H54 (cell line): Measurements from ENCODE around the gene MICALL2.

ENCODE experiments used
- DNase-seq: peaks from one replicate; pipeline ENCODE4 v3.0.0; 2011; ENCODE audit warnings: low spot score, mixed read lengths; ENCODE audit not compliant: insufficient read length
- FAIRE-seq: peaks from 3 replicates; lab custom pipeline; 2011; peaks lifted over from hg19 to GRCh38; lab: Jason Lieb, UNC
- POLR2A ChIP-seq: IDR thresholded peaks from 2 replicates; pipeline ENCODE4 v1.6.1; 2011; ENCODE audit warnings: low read depth, mild to moderate bottlenecking, low read length

The MICALL2 gene

GRCh38 chr7:1485156-1485555, 25.9 kb upstream of the MICALL2 start:
- no peak for DNase-seq
- TF ChIP-seq POLR2A: no peak

DNA sequence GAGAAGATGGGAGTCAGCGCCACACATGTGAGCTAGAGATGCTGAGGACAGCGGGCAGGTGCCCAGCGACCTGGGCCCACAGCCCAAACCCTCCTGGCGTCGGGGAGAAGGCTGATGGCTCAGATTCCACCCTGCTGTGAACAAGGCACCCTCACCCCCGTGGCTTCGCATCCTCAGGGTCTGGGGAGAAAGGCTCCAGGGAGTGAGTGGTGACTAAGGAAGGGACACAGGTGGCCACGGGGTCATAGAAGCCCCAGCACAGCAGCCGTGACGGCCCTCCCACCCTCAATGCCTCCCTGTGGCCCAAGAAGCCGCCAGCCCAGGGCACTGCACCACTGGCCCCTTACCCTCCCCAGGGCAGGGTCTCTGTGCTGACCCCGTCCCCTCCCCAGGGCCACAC, 25.3 kb upstream of the MICALL2 start:
- DNase-seq (no peak), FAIRE-seq (no peak)
- no peak for TF ChIP-seq POLR2A

More at GRCh38 chr7:1485156-1485555, 25.9 kb upstream of the MICALL2 start:
- FAIRE-seq: no peak

GRCh38 chr7:1483536-1484505, 24.6 kb upstream of the MICALL2 start:
- FAIRE-seq: no peak
- no peak for DNase-seq
- no peak for TF ChIP-seq POLR2A

DNA sequence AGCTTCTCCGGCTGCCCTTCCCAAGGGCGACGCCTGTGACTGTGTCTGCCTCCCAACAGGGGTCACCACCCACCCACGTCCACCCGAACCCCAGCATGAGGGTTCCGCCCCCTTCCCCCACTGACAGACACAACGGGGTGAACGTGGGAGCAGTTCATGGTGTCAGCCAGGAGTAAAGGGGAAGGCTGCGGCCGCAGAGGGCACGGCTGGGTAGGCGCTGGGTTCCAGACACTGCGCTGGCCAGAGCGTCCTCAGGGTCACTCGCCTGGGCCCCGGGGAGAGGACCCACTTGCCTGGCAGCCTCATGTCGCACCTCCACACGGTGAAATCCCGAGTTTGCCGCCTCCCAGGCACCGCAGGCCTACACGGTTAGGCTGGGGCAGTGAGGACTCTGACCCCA, 23.8 kb upstream of the MICALL2 start:
- FAIRE-seq (no peak), DNase-seq (no peak)
- TF ChIP-seq POLR2A: no peak

GRCh38 chr7:1481300-1481699, 22.0 kb upstream of the MICALL2 start:
- FAIRE-seq: no peak
- no peak for DNase-seq
- no peak for TF ChIP-seq POLR2A

- TF ChIP-seq POLR2A: no peak
- DNase-seq: no peak
- no peak for FAIRE-seq
Measured at GRCh38 chr7:1480670-1481069, 21.4 kb upstream of the MICALL2 start.

GRCh38 chr7:1479287-1479686, 20.0 kb upstream of the MICALL2 start:
- DNase-seq (no peak), FAIRE-seq (no peak)
- TF ChIP-seq POLR2A: no peak

DNA sequence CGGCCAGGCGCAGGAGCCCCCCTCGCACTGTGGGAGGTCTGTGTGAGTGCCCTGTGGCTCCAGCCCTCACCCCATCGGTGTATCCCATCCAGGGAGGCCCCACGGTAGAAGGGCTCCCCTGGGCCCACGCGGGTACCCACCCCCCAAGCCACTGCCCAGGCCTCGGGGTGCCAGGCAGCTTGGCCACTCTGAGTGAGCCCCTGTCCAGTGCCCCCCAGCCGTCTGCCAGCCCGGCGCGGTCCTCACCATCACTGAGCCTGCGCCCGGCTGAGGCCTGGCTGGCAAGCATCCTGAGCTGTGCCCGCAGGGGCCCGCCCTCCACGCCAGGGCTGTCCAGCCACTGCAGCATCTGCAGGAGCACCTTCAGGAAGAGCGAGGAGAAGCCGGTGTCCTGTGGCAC, 19.2 kb upstream of the MICALL2 start:
- FAIRE-seq (no peak), DNase-seq (no peak)
- TF ChIP-seq POLR2A: no peak

GRCh38 chr7:1476859-1477258, 17.6 kb upstream of the MICALL2 start:
- FAIRE-seq: no peak
- no peak for DNase-seq
- no peak for TF ChIP-seq POLR2A

- TF ChIP-seq POLR2A: no peak
- DNase-seq (no peak), FAIRE-seq (no peak)
Measured at GRCh38 chr7:1475991-1476390, 16.7 kb upstream of the MICALL2 start.

DNA sequence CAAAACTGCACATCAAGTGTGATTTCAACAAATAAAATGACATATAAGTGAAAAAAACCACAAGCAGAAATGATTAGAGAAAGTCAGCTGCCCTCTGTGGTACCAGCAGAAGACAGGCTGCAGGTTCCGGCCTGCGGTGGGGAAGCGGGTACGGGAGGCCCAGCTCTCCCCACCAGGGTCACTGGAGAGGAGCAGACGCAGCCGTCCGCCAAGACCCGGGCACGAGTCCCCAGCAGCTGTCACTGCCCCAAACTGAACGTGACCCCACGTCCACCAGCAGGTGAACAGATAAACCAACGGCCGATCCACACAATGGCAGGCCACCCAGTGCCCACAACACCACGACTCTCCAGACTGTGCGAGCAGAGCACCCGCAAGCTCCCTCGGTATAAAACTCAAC, 16.1 kb upstream of the MICALL2 start:
- no peak for FAIRE-seq
- TF ChIP-seq POLR2A: no peak

DNA sequence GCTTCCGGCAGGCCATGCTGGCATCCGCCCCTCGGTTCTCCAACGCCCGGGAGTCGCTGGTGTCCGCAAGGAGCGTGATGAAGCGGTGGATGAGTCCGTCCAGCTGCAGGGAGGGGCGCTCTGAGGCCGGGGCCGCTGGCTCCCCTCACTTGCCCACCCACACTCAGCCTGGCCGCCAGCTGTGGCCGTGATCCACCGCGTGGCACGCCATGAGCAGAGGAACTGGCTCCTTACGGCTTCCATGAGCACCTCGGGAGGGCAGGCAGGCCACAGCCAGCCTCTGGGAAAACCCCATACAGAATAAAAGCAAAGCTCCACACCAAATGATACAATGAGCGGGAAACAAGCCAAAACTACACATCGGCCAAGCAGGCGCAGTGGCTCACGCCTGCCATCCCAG, 15.5 kb upstream of the MICALL2 start:
- no peak for TF ChIP-seq POLR2A
- FAIRE-seq (no peak), DNase-seq (no peak)

More for the DNA sequence above, 16.1 kb upstream of the MICALL2 start:
- DNase-seq: no peak

DNA sequence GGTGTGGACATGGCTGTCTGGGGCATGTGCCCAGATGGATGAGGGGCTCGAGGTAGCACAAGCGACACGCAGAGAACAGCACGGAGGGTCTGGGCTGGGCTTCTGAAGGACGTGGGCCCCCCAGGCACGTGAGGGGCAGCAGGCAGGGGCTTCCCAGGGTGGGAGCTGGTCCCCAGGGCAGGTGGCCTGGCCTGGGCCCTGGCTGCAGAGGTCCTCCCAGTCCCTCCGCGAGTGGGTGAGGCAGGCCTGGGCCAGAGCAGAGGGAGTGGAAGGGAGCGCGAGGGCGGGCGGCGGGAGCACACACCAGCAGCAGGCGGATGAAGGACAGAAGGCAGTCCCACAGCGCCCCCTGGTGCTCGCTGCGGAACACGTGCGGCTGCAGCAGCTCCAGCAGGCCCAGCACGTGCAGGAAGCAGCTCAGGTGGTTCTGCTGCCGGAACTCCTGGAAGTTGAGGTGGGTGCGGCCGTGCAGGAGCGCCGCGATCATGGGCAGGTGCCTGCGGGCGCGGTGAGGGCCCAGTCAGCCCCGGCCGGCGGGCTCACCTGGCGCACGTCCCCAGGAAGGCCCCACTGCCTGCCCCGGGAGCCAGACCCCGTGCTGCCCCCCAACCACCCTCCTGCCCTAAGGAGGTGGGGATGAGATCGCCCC, 14.7 kb upstream of the MICALL2 start:
- no peak for TF ChIP-seq POLR2A
- DNase-seq (peak; percentile 100), FAIRE-seq (peak; percentile 60)

DNA sequence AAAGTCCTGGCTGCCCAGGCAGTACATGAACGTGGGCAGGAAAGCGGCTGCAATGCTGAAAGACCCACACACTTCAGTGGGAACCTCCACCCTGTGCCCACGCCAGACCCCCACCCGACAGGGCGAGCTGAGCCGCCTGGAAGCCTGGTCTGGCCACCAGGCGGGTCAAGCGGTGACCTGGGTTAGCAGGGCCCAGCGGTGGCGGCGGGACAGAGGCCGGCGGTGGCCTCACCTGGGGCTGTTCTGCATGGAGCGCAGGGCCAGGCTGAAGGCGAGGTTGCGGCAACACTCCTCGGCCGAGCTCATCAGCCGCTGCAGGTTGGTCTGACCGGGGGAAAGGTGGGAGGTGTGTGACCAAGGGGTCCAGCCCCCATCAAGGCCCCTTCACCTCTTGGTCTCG, 11.6 kb upstream of the MICALL2 start:
- TF ChIP-seq POLR2A: no peak
- no peak for FAIRE-seq
- DNase-seq: no peak
